ENCODE data around the gene FBXW11. TPM values are rescaled to one million over a fixed set of nuclear protein-coding genes. Genes with fewer than 3 reads are reported as not detected.

The FBXW11 gene
- total and polyA plus RNA-seq, 2 of the 8 experiments (the other 6 are each of a cell fraction or from before 2014, with no cell fraction given): 45.0 to 75.6 TPM

- TF ChIP-seq, protein P1, sequence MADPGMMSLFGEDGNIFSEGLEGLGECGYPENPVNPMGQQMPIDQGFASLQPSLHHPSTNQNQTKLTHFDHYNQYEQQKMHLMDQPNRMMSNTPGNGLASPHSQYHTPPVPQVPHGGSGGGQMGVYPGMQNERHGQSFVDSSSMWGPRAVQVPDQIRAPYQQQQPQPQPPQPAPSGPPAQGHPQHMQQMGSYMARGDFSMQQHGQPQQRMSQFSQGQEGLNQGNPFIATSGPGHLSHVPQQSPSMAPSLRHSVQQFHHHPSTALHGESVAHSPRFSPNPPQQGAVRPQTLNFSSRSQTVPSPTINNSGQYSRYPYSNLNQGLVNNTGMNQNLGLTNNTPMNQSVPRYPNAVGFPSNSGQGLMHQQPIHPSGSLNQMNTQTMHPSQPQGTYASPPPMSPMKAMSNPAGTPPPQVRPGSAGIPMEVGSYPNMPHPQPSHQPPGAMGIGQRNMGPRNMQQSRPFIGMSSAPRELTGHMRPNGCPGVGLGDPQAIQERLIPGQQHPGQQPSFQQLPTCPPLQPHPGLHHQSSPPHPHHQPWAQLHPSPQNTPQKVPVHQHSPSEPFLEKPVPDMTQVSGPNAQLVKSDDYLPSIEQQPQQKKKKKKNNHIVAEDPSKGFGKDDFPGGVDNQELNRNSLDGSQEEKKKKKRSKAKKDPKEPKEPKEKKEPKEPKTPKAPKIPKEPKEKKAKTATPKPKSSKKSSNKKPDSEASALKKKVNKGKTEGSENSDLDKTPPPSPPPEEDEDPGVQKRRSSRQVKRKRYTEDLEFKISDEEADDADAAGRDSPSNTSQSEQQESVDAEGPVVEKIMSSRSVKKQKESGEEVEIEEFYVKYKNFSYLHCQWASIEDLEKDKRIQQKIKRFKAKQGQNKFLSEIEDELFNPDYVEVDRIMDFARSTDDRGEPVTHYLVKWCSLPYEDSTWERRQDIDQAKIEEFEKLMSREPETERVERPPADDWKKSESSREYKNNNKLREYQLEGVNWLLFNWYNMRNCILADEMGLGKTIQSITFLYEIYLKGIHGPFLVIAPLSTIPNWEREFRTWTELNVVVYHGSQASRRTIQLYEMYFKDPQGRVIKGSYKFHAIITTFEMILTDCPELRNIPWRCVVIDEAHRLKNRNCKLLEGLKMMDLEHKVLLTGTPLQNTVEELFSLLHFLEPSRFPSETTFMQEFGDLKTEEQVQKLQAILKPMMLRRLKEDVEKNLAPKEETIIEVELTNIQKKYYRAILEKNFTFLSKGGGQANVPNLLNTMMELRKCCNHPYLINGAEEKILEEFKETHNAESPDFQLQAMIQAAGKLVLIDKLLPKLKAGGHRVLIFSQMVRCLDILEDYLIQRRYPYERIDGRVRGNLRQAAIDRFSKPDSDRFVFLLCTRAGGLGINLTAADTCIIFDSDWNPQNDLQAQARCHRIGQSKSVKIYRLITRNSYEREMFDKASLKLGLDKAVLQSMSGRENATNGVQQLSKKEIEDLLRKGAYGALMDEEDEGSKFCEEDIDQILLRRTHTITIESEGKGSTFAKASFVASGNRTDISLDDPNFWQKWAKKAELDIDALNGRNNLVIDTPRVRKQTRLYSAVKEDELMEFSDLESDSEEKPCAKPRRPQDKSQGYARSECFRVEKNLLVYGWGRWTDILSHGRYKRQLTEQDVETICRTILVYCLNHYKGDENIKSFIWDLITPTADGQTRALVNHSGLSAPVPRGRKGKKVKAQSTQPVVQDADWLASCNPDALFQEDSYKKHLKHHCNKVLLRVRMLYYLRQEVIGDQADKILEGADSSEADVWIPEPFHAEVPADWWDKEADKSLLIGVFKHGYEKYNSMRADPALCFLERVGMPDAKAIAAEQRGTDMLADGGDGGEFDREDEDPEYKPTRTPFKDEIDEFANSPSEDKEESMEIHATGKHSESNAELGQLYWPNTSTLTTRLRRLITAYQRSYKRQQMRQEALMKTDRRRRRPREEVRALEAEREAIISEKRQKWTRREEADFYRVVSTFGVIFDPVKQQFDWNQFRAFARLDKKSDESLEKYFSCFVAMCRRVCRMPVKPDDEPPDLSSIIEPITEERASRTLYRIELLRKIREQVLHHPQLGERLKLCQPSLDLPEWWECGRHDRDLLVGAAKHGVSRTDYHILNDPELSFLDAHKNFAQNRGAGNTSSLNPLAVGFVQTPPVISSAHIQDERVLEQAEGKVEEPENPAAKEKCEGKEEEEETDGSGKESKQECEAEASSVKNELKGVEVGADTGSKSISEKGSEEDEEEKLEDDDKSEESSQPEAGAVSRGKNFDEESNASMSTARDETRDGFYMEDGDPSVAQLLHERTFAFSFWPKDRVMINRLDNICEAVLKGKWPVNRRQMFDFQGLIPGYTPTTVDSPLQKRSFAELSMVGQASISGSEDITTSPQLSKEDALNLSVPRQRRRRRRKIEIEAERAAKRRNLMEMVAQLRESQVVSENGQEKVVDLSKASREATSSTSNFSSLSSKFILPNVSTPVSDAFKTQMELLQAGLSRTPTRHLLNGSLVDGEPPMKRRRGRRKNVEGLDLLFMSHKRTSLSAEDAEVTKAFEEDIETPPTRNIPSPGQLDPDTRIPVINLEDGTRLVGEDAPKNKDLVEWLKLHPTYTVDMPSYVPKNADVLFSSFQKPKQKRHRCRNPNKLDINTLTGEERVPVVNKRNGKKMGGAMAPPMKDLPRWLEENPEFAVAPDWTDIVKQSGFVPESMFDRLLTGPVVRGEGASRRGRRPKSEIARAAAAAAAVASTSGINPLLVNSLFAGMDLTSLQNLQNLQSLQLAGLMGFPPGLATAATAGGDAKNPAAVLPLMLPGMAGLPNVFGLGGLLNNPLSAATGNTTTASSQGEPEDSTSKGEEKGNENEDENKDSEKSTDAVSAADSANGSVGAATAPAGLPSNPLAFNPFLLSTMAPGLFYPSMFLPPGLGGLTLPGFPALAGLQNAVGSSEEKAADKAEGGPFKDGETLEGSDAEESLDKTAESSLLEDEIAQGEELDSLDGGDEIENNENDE (IDR thresholded peaks at IDR 0.05; ENCODE audit: insufficient replicate concordance, low read length): no peak
Observed at GRCh38 chr5:171841984-171842776, 164.3 kb downstream of the FBXW11 start (continued).

Measured in H1 (cell line).